Gastrocnemius medialis (tissue), 4 donors: ENCODE data around the gene ASCL5. TPM values are rescaled to one million over a fixed set of nuclear protein-coding genes. Genes with fewer than 3 reads are reported as not detected.
"Not testable (repeated sequence)": the region's sequence is repeated elsewhere in the genome, so short reads cannot be mapped to it uniquely, and the experiment has no call there.

Experiments used
- ATAC-seq, 2 donors: fragments of 150-250 bp; one replicate each; pipeline ENCODE4 v1.9.1; 2016
- DNase-seq, 2 donors: peaks; one replicate each; pipeline ENCODE4 v3.0.0-alpha.2; 2019
- H3K27ac ChIP-seq, 4 donors: fragments of 200-600 bp; sonication (generic); 1 replicate in 1 of 4; 2 replicates in 3 of 4; pipeline ENCODE4 v1.5.1; 2016 to 2018; ENCODE audit warnings: mild to moderate bottlenecking in 2 of 4, moderate library complexity in 1 of 4
- H3K27me3 ChIP-seq, 3 donors: fragments of 200-600 bp; sonication (generic) in 2 of 3; 1 replicate in 1 of 3; 2 replicates in 2 of 3; pipeline versions ENCODE4 v1.5.1 to v1.6.0; 2016 to 2019; ENCODE audit warnings: mild to moderate bottlenecking in 1 of 3, moderate library complexity in 1 of 3
- H3K36me3 ChIP-seq, 2 donors: fragments of 200-600 bp; sonication (generic) in 1 of 2; one replicate each; pipeline ENCODE4 v1.5.1; 2017 to 2018
- H3K4me1 ChIP-seq, 2 donors: fragments of 200-600 bp; sonication (generic) in 1 of 2; one replicate each; pipeline ENCODE4 v1.5.1; 2016 to 2017; ENCODE audit warnings: mild to moderate bottlenecking in 2 of 2
- H3K4me3 ChIP-seq, 4 donors: fragments of 200-600 bp; sonication (generic) in 3 of 4; 1 replicate in 1 of 4; 2 replicates in 3 of 4; pipeline ENCODE4 v1.5.1; 2016 to 2019; ENCODE audit warnings: mild to moderate bottlenecking in 2 of 4
- H3K9me3 ChIP-seq, 3 donors: fragments of 200-600 bp; sonication (generic) in 2 of 3; 1 replicate in 1 of 3; 2 replicates in 2 of 3; pipeline ENCODE4 v1.5.1; 2016 to 2019
- POLR2A ChIP-seq, 2 donors: fragments of 450-650 bp; IDR thresholded peaks; one replicate each; pipeline ENCODE4 v1.6.1; 2017; ENCODE audit warnings: antibody characterized with exemption in 2 of 2, mild to moderate bottlenecking in 2 of 2, moderate library complexity in 2 of 2
- in situ Hi-C, 4 donors: fragments of 200-750 bp; cut with MboI; loops; one replicate each; pipeline versions ENCODE4 v1.15.0 to v1.8.0; 2017; ENCODE audit warnings: low sequenced_read_pairs in 4 of 4
- intact Hi-C: fragments of 100-400 bp; cut with DNase I; formaldehyde crosslinking; loops from one replicate; pipeline ENCODE4 v1.15.1; 2023; ENCODE audit warnings: low total_unique reads
- total RNA-seq, 4 donors: library from RNA; depleted of rRNA; stranded (reverse); fragments of >200 nt; gene quantifications; one replicate each; pipeline versions ENCODE4 v1.1.0 to v1.2.3, GENCODE V29; 2016
- TF ChIP-seq, protein P1 (sequence below), 5 experiments: fragments of 450-650 bp in 3 of 5; fragments of 200-600 bp in 2 of 5; sonication (generic) in 2 of 5; IDR thresholded peaks in 4 of 5; conservative IDR thresholded peaks in 1 of 5; 1 replicate in 4 of 5; 2 replicates in 1 of 5; pipeline ENCODE4 v1.5.1; 2016 to 2019; ENCODE audit warnings: antibody characterized with exemption in 5 of 5, mild to moderate bottlenecking in 3 of 5, moderate library complexity in 3 of 5

Gene ASCL5
- total RNA-seq, 4 donors from 2014 or later = not detected

GRCh38 chr1:201169203-201169602 lies 42.2 kb upstream of the ASCL5 start:
- Histone ChIP-seq H3K9me3 (no peaks in the 10 kb centered on the region), H3K36me3 (no peaks in the 10 kb centered on the region), H3K4me3 (no peak overlapping the region), H3K27me3 (no peaks in the 10 kb centered on the region), H3K4me1 (peaks cover 31 to 40% of the 10 kb centered on the region in 2 donors), H3K27ac (peak overlapping the region; percentile 95 to 98 (median 96))
- intact Hi-C loops = no loop called here
- DNase-seq (no peak), ATAC-seq (no peak)
- no peak for TF ChIP-seq POLR2A (IDR thresholded peaks at IDR 0.05)
- TF ChIP-seq, protein P1, sequence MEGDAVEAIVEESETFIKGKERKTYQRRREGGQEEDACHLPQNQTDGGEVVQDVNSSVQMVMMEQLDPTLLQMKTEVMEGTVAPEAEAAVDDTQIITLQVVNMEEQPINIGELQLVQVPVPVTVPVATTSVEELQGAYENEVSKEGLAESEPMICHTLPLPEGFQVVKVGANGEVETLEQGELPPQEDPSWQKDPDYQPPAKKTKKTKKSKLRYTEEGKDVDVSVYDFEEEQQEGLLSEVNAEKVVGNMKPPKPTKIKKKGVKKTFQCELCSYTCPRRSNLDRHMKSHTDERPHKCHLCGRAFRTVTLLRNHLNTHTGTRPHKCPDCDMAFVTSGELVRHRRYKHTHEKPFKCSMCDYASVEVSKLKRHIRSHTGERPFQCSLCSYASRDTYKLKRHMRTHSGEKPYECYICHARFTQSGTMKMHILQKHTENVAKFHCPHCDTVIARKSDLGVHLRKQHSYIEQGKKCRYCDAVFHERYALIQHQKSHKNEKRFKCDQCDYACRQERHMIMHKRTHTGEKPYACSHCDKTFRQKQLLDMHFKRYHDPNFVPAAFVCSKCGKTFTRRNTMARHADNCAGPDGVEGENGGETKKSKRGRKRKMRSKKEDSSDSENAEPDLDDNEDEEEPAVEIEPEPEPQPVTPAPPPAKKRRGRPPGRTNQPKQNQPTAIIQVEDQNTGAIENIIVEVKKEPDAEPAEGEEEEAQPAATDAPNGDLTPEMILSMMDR (IDR thresholded peaks at IDR 0.05 in 4 of 5, conservative IDR thresholded peaks at IDR 0.05 in 1 of 5) = no peak
- in situ Hi-C loops = no loop called here

GRCh38 chr1:201167041-201167991 lies 40.3 kb upstream of the ASCL5 start:
- H3K27ac ChIP-seq = no peak overlapping the region
- H3K4me3 ChIP-seq = no peak overlapping the region
- in situ Hi-C loops (no loop called here), intact Hi-C loops (no loop called here)
- no peaks in the 10 kb centered on the region for H3K9me3 ChIP-seq
- TF ChIP-seq, protein P1 (IDR thresholded peaks at IDR 0.05 in 4 of 5, conservative IDR thresholded peaks at IDR 0.05 in 1 of 5) = no peak
- no peak for TF ChIP-seq POLR2A (IDR thresholded peaks at IDR 0.05)
- no peaks in the 10 kb centered on the region for H3K27me3 ChIP-seq
- peaks cover 31 to 36% of the 10 kb centered on the region in 2 donors for H3K4me1 ChIP-seq
- no peak for DNase-seq
- ATAC-seq = no peak
- no peaks in the 10 kb centered on the region for H3K36me3 ChIP-seq

GRCh38 chr1:201164645-201165044 lies 37.7 kb upstream of the ASCL5 start:
- no peak overlapping the region for H3K4me3 ChIP-seq
- no peak overlapping the region for H3K27ac ChIP-seq
- H3K9me3 ChIP-seq = no peaks in the 10 kb centered on the region
- ATAC-seq = no peak
- TF ChIP-seq POLR2A (IDR thresholded peaks at IDR 0.05) = no peak
- TF ChIP-seq, protein P1 (IDR thresholded peaks at IDR 0.05 in 4 of 5, conservative IDR thresholded peaks at IDR 0.05 in 1 of 5) = no peak
- H3K36me3 ChIP-seq = no peaks in the 10 kb centered on the region
- no peak for DNase-seq
- H3K4me1 ChIP-seq = peaks cover 15 to 18% of the 10 kb centered on the region in 2 donors
- intact Hi-C loops (no loop called here), in situ Hi-C loops (no loop called here)
- H3K27me3 ChIP-seq = no peaks in the 10 kb centered on the region

DNA sequence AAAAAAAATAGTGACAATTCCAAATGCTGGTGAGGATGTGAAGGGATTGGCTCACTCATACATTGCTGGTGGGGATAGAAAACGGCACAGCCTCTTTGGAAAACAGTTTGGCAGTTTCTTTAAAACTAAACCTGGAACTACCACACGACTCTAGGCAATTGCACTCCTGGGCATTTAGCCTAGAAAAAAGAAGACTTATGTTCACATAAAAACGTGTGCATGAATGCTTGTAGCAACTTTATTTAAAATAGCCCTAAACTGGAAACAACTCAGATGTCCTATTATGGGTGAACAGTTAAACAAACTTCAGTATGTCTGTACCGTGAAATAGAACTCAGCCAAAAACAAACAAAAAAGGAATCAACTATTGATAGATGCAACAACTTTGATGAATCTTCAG lies 36.7 kb upstream of the ASCL5 start:
- Histone ChIP-seq H3K36me3 (no peaks in the 10 kb centered on the region), H3K4me1 (peaks cover 10 to 11% of the 10 kb centered on the region in 2 donors), H3K4me3 (no peak overlapping the region), H3K27me3 (no peaks in the 10 kb centered on the region), H3K9me3 (no peaks in the 10 kb centered on the region), H3K27ac (no peak overlapping the region)
- ATAC-seq (no peak), DNase-seq (no peak)
- in situ Hi-C loops (no loop called here), intact Hi-C loops (no loop called here)
- TF ChIP-seq POLR2A (IDR thresholded peaks at IDR 0.05) = no peak
- TF ChIP-seq, protein P1 (IDR thresholded peaks at IDR 0.05 in 4 of 5, conservative IDR thresholded peaks at IDR 0.05 in 1 of 5) = no peak

DNA sequence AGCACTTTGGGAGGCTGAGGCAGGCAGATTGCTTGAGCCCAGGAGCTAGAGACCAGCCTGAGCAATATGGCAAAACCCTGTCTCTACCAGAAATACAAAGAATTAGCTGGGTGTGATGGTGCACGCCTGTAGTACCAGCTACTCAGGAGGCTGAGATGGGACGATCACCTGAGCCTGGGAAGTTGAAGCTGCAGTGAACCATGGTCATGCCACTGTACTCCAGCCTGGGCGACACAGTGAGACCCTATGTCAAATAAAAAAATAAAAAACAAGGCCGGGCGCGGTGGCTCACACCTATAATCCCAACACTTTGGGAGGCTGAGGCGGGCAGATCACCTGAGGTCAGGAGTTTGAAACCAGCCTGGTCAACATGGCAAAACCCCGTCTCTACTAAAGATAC lies 36.1 kb upstream of the ASCL5 start:
- H3K27ac ChIP-seq, H3K27me3 ChIP-seq, H3K36me3 ChIP-seq, DNase-seq, H3K9me3 ChIP-seq, H3K4me3 ChIP-seq, intact Hi-C loops, in situ Hi-C loops, ATAC-seq: not testable (repeated sequence)
- peaks cover 10 to 11% of the 10 kb centered on the region in 2 donors for H3K4me1 ChIP-seq
